ENCODE results near the gene RIOK2.
A peak's percentile ranks its signal among the peaks of the same experiment; 100 is the strongest.
"Not testable (repeated sequence)": the region's sequence is repeated elsewhere in the genome, so short reads cannot be mapped to it uniquely, and the experiment has no call there.

The RIOK2 gene

DNA sequence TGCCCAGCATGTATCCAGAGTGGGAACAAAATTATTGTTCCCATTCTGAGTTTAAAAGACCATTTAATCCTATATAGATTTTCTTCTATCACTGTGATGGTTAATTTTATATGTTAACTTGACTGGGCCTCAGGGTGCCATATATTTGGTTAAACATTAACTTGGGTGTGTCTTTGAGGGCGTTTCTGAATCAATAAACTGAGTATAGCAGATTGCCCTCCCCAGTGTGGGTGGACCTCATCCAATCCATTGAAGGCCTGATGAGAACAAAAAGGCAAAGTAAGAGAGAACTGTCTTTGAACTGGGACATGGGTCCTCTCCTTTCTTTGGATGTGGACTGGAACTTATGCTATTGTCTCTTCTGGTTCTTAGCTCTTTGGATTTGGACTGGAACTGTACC, 17.3 kb downstream of the RIOK2 start:
- no peak for DNase-seq

DNA sequence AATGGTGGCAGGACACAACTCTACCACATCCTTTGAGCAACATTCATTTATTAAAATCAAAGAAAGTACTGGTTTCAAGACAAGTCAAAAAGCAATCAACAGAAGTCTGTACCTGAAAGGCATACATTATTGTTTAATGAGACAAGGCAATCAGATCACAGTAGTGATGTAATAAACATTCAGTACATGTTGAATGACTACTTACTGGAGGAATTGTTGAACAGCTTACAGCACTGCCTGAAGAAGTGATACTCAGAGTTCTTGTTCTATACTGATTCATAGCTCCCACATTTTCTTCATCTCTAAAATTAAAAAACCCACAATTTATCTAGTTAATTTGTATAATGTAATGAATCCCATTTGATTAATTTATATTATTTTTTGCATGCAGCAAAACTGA, 18.2 kb downstream of the RIOK2 start:
- no peak for DNase-seq

GRCh38 chr5:97163790-97164285, 19.2 kb downstream of the RIOK2 start:
- no peak for DNase-seq

GRCh38 chr5:97163360-97163764, 19.7 kb downstream of the RIOK2 start:
- no peak for DNase-seq

GRCh38 chr5:97162045-97162444, 21.0 kb downstream of the RIOK2 start:
- peak; percentile 68 to 73 for DNase-seq

DNA sequence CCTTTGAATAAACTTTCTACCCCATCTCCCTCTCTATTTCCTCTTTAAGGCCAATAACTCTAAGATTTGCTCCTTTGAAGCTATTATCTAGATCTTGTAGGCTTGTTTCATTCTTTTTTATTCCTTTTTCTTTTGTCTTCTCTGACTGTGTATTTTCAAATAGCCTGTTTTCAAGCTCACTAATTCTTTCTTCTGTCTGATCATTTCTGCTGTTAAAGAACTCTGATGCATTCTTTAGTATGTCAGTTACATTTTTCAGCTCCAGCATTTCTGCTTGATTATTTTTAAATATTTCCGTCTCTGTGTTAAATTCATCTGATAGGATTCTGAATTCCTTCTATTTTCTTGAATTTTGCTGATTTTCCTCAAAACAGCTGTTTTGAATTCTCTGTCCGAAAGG, 25.4 kb downstream of the RIOK2 start:
- DNase-seq = no peak

DNA sequence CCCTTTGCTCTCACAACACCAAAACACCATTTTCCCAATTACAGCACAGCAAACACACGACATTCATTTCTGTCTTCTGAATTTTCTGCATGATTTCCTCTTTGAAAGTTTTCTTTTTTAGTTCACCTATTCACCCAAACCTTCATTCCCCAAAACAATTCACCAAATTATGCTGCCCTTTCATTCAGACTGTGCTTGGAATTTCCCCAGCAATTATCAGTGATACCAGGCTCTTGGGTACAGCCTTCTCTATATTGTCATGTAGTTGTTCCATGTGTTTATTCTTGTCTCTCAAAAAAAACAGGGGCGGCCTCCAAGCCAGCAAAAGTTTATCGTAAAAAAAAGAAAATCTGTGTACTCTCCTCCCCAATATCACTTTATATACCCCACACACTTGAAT, 31.7 kb downstream of the RIOK2 start:
- DNase-seq = no peak

DNA sequence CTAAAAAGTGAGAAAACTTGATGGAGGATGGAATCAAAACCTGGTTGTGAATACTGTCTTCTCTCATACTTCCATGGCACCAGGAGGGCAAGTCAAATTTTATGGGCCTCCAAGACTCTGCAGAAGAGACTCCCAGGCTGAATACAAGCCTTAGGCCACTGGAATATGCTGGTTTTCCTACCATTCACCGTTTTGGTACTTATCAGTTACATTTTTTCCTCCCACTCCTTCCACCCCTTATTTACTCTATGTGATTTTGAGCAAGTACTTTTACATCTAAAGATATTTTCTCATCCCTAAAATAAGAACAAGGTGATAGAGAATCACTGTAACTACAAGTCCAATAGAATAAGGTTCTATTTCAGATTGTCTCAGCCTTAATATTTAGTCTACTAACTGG, 32.6 kb downstream of the RIOK2 start:
- DNase-seq = no peak

- no peak for DNase-seq
Measured at GRCh38 chr5:97149709-97150108, 33.3 kb downstream of the RIOK2 start.

DNA sequence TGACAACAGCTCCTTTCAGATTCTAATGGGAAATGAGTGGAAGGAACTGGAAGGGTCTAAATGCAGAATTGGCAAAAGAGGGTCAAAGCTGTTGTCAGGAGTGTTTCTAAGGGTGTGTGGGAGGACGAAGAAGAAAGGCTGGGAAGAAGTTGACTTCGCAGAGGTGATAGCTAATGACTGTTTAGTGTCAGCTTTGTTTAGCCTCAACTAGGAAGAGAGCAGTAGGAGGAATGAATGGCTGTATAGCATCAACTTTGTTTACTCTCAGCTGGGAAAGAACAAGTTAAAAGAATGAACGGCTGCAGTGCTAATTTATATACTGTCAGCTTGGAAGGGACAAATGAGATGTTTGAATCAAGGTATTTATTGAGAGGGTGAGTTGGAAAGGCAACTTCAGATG, 34.8 kb downstream of the RIOK2 start:
- DNase-seq = no peak

DNA sequence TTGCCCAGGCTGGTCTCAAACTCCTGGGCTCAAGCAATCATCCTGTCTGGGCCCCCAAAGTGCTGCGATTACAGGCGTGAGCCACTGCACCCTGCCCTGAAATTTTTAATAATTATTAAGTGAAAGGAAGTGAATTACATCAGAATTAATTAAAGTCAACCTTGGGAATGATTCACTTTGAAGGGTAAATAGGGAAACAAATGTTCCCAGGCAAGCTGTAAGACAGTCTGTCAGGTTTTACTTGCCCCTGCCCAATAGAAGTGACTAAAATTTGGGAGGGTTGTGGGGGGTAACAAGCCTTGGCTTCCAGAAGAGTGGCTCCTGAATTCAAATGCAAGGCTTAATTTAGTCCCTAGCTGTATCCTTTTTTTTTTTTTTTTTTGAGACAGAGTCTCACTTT, 39.3 kb downstream of the RIOK2 start:
- DNase-seq = no peak

DNA sequence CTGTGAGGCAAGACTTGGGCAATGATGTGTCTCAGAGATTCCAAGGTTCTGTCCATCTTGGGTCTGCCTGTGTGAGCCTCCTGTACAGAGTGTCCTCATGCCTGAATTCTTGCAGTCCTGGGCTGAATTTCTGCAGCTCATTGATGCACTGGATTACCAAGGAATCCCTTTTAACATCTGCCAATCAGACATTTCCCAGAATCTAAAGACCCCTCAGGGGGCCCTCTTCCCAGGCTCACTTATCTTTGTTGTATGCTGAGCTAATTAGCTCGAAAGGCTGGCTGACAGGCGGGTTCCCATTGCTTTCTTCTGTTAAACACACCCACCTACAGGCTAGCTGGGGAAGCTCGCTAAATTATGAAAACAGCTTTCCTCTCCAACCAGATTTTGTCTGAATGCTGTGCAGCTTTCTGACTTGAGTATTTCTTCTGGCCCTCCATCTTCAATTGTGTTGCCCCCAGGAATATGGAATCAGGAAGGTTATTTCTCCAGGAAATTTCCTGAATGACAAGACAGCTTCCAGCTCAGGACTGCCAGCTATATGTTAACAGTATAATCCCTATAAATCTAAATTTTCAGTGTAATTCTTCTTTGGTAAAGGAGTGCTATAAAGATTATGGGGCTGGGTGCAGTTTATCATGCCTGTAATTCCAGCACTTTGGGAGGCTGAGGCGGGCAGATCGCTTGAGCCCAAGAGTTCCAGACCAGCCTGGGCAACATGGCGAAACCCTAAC, 40.4 kb downstream of the RIOK2 start, which contains the start of gene LIX1:
Gene LIX1 (minus strand): TSS at position 91 of the 734 bp plus-strand sequence. CDS start 35 bp downstream, at position 56.
- DNase-seq = peak; percentile 51 to 52

DNA sequence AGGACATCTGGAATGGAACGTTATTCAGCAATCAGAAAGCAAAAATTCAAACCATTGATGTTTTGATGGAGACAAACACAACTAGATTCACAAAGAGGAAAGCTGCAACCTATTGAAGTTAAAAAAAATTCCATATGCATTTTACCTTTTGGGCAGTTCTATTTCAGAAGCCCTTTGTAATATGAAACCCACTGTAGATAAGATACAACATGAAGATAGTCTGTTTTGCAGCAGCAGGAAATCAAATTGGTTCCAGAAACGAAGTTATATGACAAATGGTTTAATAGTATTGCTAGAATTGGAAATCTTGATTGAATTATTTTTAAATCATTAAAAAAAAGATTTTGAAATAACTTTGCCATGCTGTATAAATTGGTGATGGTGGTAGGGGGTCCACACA, 41.5 kb downstream of the RIOK2 start:
- no peak for DNase-seq

DNA sequence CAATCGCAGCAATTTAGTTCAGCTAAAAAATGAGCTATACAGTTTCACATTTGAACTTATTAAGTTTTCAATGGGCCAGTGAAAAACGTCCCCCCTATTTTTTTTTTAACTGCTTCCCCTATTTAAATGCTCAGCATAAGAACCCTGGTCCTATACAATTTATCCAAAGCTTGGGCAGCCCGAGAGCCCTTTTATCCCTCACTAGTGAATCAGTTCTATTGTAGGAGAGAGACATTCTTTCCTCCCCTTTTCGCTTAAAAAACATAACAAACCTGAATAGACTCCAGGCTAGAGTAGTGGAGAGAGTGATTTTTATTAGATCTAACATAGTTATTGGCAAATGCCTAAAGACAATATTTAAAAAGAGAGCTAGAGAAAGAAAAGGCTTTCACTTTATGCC, 42.0 kb downstream of the RIOK2 start:
- DNase-seq = no peak

DNA sequence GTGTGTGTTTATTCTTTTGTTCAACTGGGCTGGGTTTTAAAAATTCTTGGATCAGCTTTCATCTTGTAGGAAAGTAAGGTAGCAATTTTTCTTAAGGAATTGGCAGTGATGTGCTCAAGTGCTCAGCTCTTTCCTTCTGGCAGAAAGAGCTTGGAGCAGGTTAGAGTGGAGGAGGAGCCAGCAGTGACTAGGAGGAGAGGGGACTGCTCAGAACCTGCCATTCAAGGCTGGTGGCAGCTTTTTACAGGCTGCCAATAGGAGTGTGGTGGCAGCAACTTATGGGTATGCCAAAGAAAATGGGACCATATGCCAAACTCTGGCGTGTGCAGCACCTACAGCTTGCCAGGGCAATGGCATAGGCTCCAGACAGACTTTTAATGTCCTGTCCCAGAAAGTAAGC, 42.8 kb downstream of the RIOK2 start:
- DNase-seq = not testable (repeated sequence)

- no peak for DNase-seq
Measured at GRCh38 chr5:97136475-97136874, 46.6 kb downstream of the RIOK2 start.

DNA sequence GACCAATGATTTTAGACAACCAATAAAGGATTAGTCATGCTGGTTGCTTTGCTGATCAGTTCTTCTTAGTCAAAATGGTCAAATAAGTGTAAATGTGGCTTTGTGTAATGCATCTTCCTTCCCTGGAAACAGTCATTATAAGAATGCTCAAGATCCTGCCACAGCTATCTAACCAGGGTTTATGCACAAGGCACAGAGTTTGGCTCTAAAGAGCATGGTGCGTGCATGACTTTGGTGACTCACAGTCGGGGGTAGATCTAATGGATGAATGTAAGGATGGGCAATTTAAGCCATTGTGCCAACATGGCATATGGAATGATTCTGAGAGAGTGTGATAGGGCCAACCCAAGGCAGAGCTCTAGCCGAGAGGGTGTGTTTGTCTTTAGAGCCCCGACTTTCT, 47.2 kb downstream of the RIOK2 start:
- no peak for DNase-seq

- DNase-seq = no peak
Measured at GRCh38 chr5:97134634-97135033, 48.4 kb downstream of the RIOK2 start.

GRCh38 chr5:97133101-97133500, 49.9 kb downstream of the RIOK2 start:
- DNase-seq = no peak

GRCh38 chr5:97131921-97132320, 51.1 kb downstream of the RIOK2 start:
- no peak for DNase-seq

GRCh38 chr5:97131139-97131710, 51.8 kb downstream of the RIOK2 start:
- no peak for DNase-seq

DNA sequence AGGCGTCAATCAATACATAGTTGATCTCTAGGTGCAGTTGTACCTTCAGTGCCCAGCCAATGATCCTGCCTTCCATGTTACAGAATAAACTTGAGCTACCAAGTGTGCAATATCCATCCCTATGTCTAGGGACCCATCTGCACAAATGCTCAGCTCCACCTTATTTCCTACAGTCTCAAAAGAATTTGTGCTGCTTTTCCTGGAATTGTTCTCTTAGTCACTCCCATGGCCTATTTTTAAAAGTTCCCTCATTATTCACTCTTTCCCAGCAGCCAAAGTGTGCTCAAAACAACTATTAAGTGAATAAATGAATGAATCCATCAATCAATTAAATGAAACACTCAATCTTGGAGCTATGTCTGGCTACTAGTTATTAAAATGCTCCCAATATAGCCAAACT, 55.3 kb downstream of the RIOK2 start:
- no peak for DNase-seq

DNA sequence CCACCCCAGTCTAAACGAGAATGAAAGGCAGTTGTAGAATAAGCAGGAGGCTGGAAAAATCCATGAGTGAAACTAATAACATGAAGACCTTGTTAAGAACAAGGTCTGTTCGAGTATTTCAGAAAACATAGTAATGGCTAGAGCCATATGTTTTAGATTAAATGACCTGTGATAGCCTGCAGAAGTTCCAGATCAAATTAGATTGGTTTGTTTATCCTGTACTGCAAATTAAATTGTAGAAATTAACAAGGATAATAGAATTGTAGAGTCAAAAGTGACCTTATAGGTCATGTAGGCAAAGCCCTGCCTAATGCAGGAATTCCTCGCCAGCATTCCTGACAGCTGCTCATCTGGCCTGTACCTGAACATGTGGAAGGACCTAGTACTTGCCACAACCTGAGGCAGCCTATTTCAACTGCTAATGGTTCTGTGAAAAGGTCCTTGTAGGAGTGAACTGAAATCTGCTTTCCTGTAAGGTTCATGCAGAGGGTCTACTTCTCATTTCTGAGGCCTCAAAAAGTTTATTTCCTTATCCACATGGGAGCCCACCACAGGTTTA, 57.8 kb downstream of the RIOK2 start:
- no peak for DNase-seq

DNA sequence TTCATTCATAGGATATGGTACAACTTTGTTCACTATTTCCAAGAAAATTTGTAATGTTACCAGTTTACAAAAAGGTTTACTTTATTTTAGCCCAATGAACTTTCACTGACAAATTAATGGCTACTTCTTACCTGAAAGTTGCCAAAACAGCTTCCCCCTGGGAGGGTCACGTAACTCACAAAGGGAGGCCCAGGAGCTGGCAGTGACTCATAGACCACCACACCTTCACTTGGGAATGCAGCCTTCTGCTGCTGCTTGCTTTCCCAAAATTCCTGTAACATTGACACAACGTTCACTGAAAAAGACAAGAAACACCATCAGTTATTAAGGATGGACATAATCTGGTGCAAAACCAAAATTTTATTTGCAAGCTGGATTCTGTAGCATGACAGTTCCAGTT, 58.7 kb downstream of the RIOK2 start:
- DNase-seq = no peak
